HepG2 (cell line): ENCODE measurements around the gene PRDX6. TPM values are rescaled to one million over a fixed set of nuclear protein-coding genes. Genes with fewer than 3 reads are reported as not detected.

ENCODE experiments used
- CC2D1A ChIP-seq: sonication (generic); formaldehyde crosslinking; IDR thresholded peaks from 2 replicates; pipeline ENCODE4 v1.8.1; 2023; ENCODE audit warnings: mild to moderate bottlenecking, missing genetic modification reagents
- EEA1 ChIP-seq: sonication (generic); formaldehyde crosslinking; IDR thresholded peaks from 2 replicates; pipeline ENCODE4 v1.5.1; 2020; ENCODE audit warnings: mild to moderate bottlenecking, missing genetic modification reagents, borderline replicate concordance
- ELF4 ChIP-seq: sonication (generic); formaldehyde crosslinking; IDR thresholded peaks from 2 replicates; pipeline ENCODE4 v1.5.0; 2020; ENCODE audit warnings: missing genetic modification reagents, mild to moderate bottlenecking, moderate library complexity, borderline replicate concordance
- FOXC1 ChIP-seq: sonication (generic); formaldehyde crosslinking; IDR thresholded peaks from 2 replicates; pipeline ENCODE4 v1.8.0; 2022; ENCODE audit warnings: mild to moderate bottlenecking, missing genetic modification reagents, borderline replicate concordance
- GATAD2A ChIP-seq: IDR thresholded peaks from 2 replicates; pipeline ENCODE4 v1.6.1; 2016
- HNRNPH1 ChIP-seq: fragments of 200-400 bp; formaldehyde crosslinking; optimal IDR thresholded peaks from 2 replicates; pipeline ENCODE3; 2017; ENCODE audit warnings: mild to moderate bottlenecking, low read depth, low read length
- KAT7 ChIP-seq: IDR thresholded peaks from 2 replicates; pipeline ENCODE4 v1.6.1; 2018; ENCODE audit warnings: borderline replicate concordance, missing compliant biosample characterization
- MIXL1 ChIP-seq: IDR thresholded peaks from 2 replicates; pipeline ENCODE4 v1.6.1; 2016
- MTF2 ChIP-seq: sonication (generic); formaldehyde crosslinking; IDR thresholded peaks from 2 replicates; pipeline ENCODE4 v1.5.0; 2020; ENCODE audit warnings: missing genetic modification reagents, borderline replicate concordance
- PBX3 ChIP-seq: sonication (generic); formaldehyde crosslinking; IDR thresholded peaks from 2 replicates; pipeline ENCODE4 v1.8.1; 2023; ENCODE audit warnings: missing genetic modification reagents, inconsistent platforms, borderline replicate concordance
- RAD21 ChIP-seq: fragments of 450-650 bp; formaldehyde crosslinking; IDR thresholded peaks from 2 replicates; pipeline ENCODE4 v1.5.0; 2020; ENCODE audit warnings: mild to moderate bottlenecking
- REPIN1 ChIP-seq: sonication (generic); formaldehyde crosslinking; IDR thresholded peaks from 2 replicates; pipeline ENCODE4 v1.8.0; 2022; ENCODE audit warnings: missing genetic modification reagents, low read depth, mild to moderate bottlenecking, borderline replicate concordance
- SMAD9 ChIP-seq: sonication (generic); formaldehyde crosslinking; IDR thresholded peaks from 2 replicates; pipeline ENCODE4 v1.5.1; 2020; ENCODE audit warnings: mild to moderate bottlenecking, missing genetic modification reagents
- SP1 ChIP-seq, 2 experiments: fragments of 450-650 bp in 1 of 2; sonication (generic) in 1 of 2; formaldehyde crosslinking in 1 of 2; IDR thresholded peaks; 2 replicates each; pipeline versions ENCODE4 v1.4.0 to v1.6.1; 2016 to 2020; ENCODE audit warnings: missing genetic modification reagents in 1 of 2
- TBL1XR1 ChIP-seq: fragments of 150-350 bp; IDR thresholded peaks from 2 replicates; pipeline ENCODE4 v1.6.1; 2014; ENCODE audit warnings: borderline replicate concordance, low read length; ENCODE audit not compliant: partially characterized antibody
- ZBTB42 ChIP-seq: sonication (generic); formaldehyde crosslinking; IDR thresholded peaks from 2 replicates; pipeline ENCODE4 v1.5.0; 2020; ENCODE audit warnings: mild to moderate bottlenecking, missing genetic modification reagents
- ZNF501 ChIP-seq: sonication (generic); formaldehyde crosslinking; IDR thresholded peaks from 2 replicates; pipeline ENCODE4 v1.5.1; 2020; ENCODE audit warnings: mild to moderate bottlenecking, moderate library complexity, missing genetic modification reagents
- ZNF619 ChIP-seq: sonication (generic); formaldehyde crosslinking; IDR thresholded peaks from 2 replicates; pipeline ENCODE4 v1.4.0; 2020; ENCODE audit warnings: mild to moderate bottlenecking, missing genetic modification reagents
- ZNF792 ChIP-seq: IDR thresholded peaks from 2 replicates; pipeline ENCODE4 v1.6.1; 2016
- polyA plus RNA-seq, 8 experiments: library from polyadenylated mRNA; depleted of rRNA in 3 of 8; stranded (reverse) in 7 of 8; unstranded in 1 of 8; fragments of >200 nt; fragmentation: Illumina TruSeq in 4 of 8; extraction: Trizol in 4 of 8; gene quantifications; 2 replicates each; pipeline versions ENCODE4 v1.2.1 to v1.2.3, GENCODE V29; 2011 to 2016; ENCODE audit warnings: low read depth in 4 of 8, missing spikeins in 1 of 8, mixed read lengths in 1 of 8; ENCODE audit not compliant: insufficient read depth in 1 of 8
- total RNA-seq, 5 experiments: library from RNA; depleted of rRNA; stranded (reverse); fragments of >200 nt; fragmentation: Illumina TruSeq; extraction: Trizol; gene quantifications; 2 replicates each; pipeline ENCODE4 v1.2.3, GENCODE V29; 2016; ENCODE audit warnings: low read depth in 1 of 5
- TF ChIP-seq, protein P1 (sequence below), 2 experiments: sonication (generic) in 1 of 2; formaldehyde crosslinking in 1 of 2; IDR thresholded peaks; 2 replicates each; pipeline versions ENCODE4 v1.5.1 to v1.6.1; 2011 to 2020; ENCODE audit warnings: borderline replicate concordance in 1 of 2, low read depth in 1 of 2, low read length in 1 of 2, mild to moderate bottlenecking in 1 of 2, missing genetic modification reagents in 1 of 2, moderate library complexity in 1 of 2
- TF ChIP-seq, protein P2 (sequence below): sonication (generic); formaldehyde crosslinking; IDR thresholded peaks from 2 replicates; pipeline ENCODE4 v1.5.1; 2020; ENCODE audit warnings: mild to moderate bottlenecking, missing genetic modification reagents, moderate library complexity
- TF ChIP-seq, protein P3 (sequence below): sonication (generic); formaldehyde crosslinking; IDR thresholded peaks from 2 replicates; pipeline ENCODE4 v1.4.0; 2020; ENCODE audit warnings: missing genetic modification reagents

The PRDX6 gene
- total and polyA plus RNA-seq, 2 of the 13 experiments (the other 11 are each of a cell fraction or from before 2014, with no cell fraction given): 224 to 309 TPM

DNA sequence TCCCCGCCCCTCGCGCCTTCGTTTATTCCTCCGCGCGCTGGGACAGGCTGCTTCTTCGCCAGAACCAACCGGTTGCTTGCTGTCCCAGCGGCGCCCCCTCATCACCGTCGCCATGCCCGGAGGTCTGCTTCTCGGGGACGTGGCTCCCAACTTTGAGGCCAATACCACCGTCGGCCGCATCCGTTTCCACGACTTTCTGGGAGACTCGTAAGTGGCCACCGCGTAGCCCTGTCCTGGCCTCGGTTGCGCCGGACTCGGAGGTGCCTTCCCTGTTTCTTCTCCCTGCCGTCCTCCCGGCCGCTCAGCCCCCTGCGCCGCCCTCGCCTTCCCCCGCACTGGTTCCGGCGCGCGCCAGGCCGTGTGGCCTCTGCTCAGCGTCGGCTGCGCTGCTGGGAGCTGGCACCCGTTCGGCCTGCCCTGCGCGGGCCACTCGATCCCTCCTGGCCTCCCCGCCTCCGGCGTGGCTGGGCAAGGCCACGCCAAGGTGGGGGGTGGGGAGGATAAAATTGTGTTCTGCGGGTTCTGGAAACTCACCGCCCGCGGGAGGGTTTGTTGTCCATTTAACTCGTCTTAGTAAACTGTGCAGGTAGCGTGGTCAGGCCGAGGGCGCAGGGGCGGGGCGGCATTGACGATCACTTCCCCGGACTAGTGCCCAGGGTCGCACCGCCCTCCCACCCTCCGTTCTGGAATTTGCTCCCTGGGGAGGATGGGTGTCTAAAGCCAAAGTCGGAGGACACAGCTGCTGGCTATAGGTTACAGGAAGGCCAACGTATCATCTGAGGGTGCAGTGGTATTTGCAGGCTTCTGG is at the start of gene PRDX6 (continued):
- TF ChIP-seq PBX3 (CRISPR knock-in tag): peak; percentile 71; the same call in 1 of the 2 replicates
- peak; percentile 59; the same call in 1 of the 2 replicates for TF ChIP-seq MIXL1 (CRISPR knock-in tag)
- TF ChIP-seq ZNF619 (CRISPR knock-in tag): no peak
- TF ChIP-seq ELF4 (CRISPR knock-in tag): no peak
- no peak for TF ChIP-seq CC2D1A (CRISPR knock-in tag)
- TF ChIP-seq HNRNPH1: no peak
- TF ChIP-seq ZNF501 (CRISPR knock-in tag): peak; percentile 89
- TF ChIP-seq RAD21 (CRISPR knock-in tag): no peak
- TF ChIP-seq, protein P1, sequence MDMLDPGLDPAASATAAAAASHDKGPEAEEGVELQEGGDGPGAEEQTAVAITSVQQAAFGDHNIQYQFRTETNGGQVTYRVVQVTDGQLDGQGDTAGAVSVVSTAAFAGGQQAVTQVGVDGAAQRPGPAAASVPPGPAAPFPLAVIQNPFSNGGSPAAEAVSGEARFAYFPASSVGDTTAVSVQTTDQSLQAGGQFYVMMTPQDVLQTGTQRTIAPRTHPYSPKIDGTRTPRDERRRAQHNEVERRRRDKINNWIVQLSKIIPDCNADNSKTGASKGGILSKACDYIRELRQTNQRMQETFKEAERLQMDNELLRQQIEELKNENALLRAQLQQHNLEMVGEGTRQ (IDR thresholded peaks at IDR 0.05; ENCODE audit: low read depth, low read length): no peak
- TF ChIP-seq, protein P1 (CRISPR knock-in tag; IDR thresholded peaks at IDR 0.05; ENCODE audit: borderline replicate concordance): no peak
- TF ChIP-seq KAT7 (CRISPR knock-in tag): no peak; the same call in 1 of the 2 replicates
- TF ChIP-seq SMAD9 (CRISPR knock-in tag): no peak
- no peak for TF ChIP-seq TBL1XR1
- TF ChIP-seq EEA1 (CRISPR knock-in tag): peak; percentile 35; the same call in 1 of the 2 replicates
- TF ChIP-seq MTF2 (CRISPR knock-in tag): peak; percentile 73; the same call in 1 of the 2 replicates
- TF ChIP-seq, protein P2, sequence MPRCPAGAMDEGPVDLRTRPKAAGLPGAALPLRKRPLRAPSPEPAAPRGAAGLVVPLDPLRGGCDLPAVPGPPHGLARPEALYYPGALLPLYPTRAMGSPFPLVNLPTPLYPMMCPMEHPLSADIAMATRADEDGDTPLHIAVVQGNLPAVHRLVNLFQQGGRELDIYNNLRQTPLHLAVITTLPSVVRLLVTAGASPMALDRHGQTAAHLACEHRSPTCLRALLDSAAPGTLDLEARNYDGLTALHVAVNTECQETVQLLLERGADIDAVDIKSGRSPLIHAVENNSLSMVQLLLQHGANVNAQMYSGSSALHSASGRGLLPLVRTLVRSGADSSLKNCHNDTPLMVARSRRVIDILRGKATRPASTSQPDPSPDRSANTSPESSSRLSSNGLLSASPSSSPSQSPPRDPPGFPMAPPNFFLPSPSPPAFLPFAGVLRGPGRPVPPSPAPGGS (CRISPR knock-in tag): peak; percentile 76
- TF ChIP-seq GATAD2A (CRISPR knock-in tag): no peak
- TF ChIP-seq ZBTB42 (CRISPR knock-in tag): 0 out of 2 replicates have a peak, but pooled peaks have one; percentile 71
- no peak for TF ChIP-seq ZNF792 (CRISPR knock-in tag)
- TF ChIP-seq SP1 (IDR thresholded peaks at IDR 0.05): no peak
- TF ChIP-seq SP1 (CRISPR knock-in tag; IDR thresholded peaks at IDR 0.05): no peak
- TF ChIP-seq FOXC1 (CRISPR knock-in tag): 0 out of 2 replicates have a peak, but pooled peaks have one; percentile 14
- TF ChIP-seq, protein P3, sequence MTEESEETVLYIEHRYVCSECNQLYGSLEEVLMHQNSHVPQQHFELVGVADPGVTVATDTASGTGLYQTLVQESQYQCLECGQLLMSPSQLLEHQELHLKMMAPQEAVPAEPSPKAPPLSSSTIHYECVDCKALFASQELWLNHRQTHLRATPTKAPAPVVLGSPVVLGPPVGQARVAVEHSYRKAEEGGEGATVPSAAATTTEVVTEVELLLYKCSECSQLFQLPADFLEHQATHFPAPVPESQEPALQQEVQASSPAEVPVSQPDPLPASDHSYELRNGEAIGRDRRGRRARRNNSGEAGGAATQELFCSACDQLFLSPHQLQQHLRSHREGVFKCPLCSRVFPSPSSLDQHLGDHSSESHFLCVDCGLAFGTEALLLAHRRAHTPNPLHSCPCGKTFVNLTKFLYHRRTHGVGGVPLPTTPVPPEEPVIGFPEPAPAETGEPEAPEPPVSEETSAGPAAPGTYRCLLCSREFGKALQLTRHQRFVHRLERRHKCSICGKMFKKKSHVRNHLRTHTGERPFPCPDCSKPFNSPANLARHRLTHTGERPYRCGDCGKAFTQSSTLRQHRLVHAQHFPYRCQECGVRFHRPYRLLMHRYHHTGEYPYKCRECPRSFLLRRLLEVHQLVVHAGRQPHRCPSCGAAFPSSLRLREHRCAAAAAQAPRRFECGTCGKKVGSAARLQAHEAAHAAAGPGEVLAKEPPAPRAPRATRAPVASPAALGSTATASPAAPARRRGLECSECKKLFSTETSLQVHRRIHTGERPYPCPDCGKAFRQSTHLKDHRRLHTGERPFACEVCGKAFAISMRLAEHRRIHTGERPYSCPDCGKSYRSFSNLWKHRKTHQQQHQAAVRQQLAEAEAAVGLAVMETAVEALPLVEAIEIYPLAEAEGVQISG (CRISPR knock-in tag): peak; percentile 53
- TF ChIP-seq REPIN1 (CRISPR knock-in tag): peak; percentile 34
